Subcutaneous adipose tissue (tissue), 4 donors: ENCODE measurements around the gene GLUL. TPM values are rescaled to one million over a fixed set of nuclear protein-coding genes. Genes with fewer than 3 reads are reported as not detected.

ENCODE experiments used
- CTCF ChIP-seq: fragments of 450-650 bp; IDR thresholded peaks from one replicate; pipeline ENCODE4 v1.5.1; 2016; ENCODE audit warnings: low read depth, mild to moderate bottlenecking, control low read depth, antibody characterized with exemption, moderate library complexity
- total RNA-seq, 4 donors: library from RNA; depleted of rRNA; stranded (reverse); fragments of >200 nt; gene quantifications; one replicate each; pipeline ENCODE4 v1.1.0, GENCODE V29; 2016

Gene GLUL
- total RNA-seq, 4 donors from 2014 or later: 4,240 to 15,719 (median 9,499) TPM

GRCh38 chr1:182348961-182349747, 42.4 kb downstream of the GLUL start:
- no peak for TF ChIP-seq CTCF

- TF ChIP-seq CTCF: no peak
These were observed 44.6 kb downstream of the GLUL start for GRCh38 chr1:182347019-182347418.

- TF ChIP-seq CTCF: no peak
These were observed 51.1 kb downstream of the GLUL start for GRCh38 chr1:182340233-182341058.

- no peak for TF ChIP-seq CTCF
These were observed 51.9 kb downstream of the GLUL start for GRCh38 chr1:182339684-182340083.

GRCh38 chr1:182338806-182339370, 52.7 kb downstream of the GLUL start:
- TF ChIP-seq CTCF: no peak

- TF ChIP-seq CTCF: no peak
These were observed 53.6 kb downstream of the GLUL start for GRCh38 chr1:182337736-182338571.
